K562 (cell line): ENCODE measurements around the gene C1orf198. TPM values are rescaled to one million over a fixed set of nuclear protein-coding genes. Genes with fewer than 3 reads are reported as not detected.

Experiments used
- ATAC-seq: fragments of 200-7000 bp; cut with Tn5 transposase; 3 replicates; pipeline ENCODE4 v1.9.1; 2020; ENCODE audit warnings: moderate library complexity
- BruUV-seq: library from RNA; stranded (reverse); fragments of 400-500 nt; replicated peaks from 2 replicates; lab custom pipeline; 2021; lab: Mats Ljungman, UMichigan
- CTCF ChIA-PET: fragments of 300-600 bp; formaldehyde crosslinking; extraction: SDS; loops from one replicate; lab custom pipeline; 2021; ENCODE audit warnings: low intra/inter-chr PET ratio; lab: Yijun Ruan, JAX
- POLR2A ChIA-PET: fragments of 300-600, 350-650 bp; sonication (Branson Sonifier 250); formaldehyde crosslinking; extraction: SDS; loops from one replicate; lab custom pipeline; 2021; ENCODE audit warnings: antibody characterized with exemption, inconsistent platforms; lab: Yijun Ruan, JAX
- DNase-seq, 4 experiments: peaks; one replicate each; pipeline versions ENCODE4 v3.0.0 to v3.0.0-alpha.2; 2011 to 2018; ENCODE audit warnings: low spot score in 3 of 4, mixed read lengths in 3 of 4; ENCODE audit errors: extremely low read depth in 1 of 4
- FAIRE-seq: peaks from 2 replicates; lab custom pipeline; 2011; peaks lifted over from hg19 to GRCh38; lab: Jason Lieb, UNC
- H2AFZ ChIP-seq: 2 replicates; pipeline ENCODE4 v1.6.0; 2011; ENCODE audit warnings: low read depth, low read length, control low read depth, inconsistent platforms
- H3K27ac ChIP-seq: fragments of 200-600 bp; 3 replicates; pipeline ENCODE4 v1.8.0; 2011; ENCODE audit warnings: low read depth, mild to moderate bottlenecking, control low read depth, inconsistent platforms, low read length, moderate library complexity, mixed read lengths; ENCODE audit errors: extremely low read depth
- H3K27me3 ChIP-seq, 2 experiments: fragments of 300-600 bp in 1 of 2; 2 replicates in 1 of 2; 3 replicates in 1 of 2; pipeline versions ENCODE4 v1.6.0 to v1.8.0; 2011; ENCODE audit warnings: inconsistent platforms in 2 of 2, low read length in 2 of 2, mild to moderate bottlenecking in 1 of 2, mixed read lengths in 1 of 2, moderate library complexity in 1 of 2; ENCODE audit not compliant: control insufficient read depth in 2 of 2, insufficient read depth in 2 of 2
- H3K36me3 ChIP-seq: fragments of 300-600 bp; 3 replicates; pipeline ENCODE4 v1.8.0; 2011; ENCODE audit warnings: mild to moderate bottlenecking, low read length, inconsistent platforms; ENCODE audit not compliant: control insufficient read depth, insufficient read depth
- H3K4me1 ChIP-seq, 2 experiments: fragments of 200-600 bp in 1 of 2; replicated peaks in 1 of 2; 2 replicates in 1 of 2; 3 replicates in 1 of 2; pipeline versions ENCODE4 v1.5.1 to v1.8.0; 2011; ENCODE audit warnings: inconsistent platforms in 2 of 2, low read length in 2 of 2, mild to moderate bottlenecking in 1 of 2, mixed read lengths in 1 of 2, moderate library complexity in 1 of 2; ENCODE audit not compliant: control insufficient read depth in 2 of 2, insufficient read depth in 2 of 2
- H3K4me2 ChIP-seq: 2 replicates; pipeline ENCODE4 v1.6.1; 2011; ENCODE audit warnings: low read length, control low read depth, inconsistent platforms, mixed read lengths; ENCODE audit not compliant: insufficient read depth
- H3K4me3 ChIP-seq: fragments of 200-600 bp; sonication (generic), shearing (Covaris generic); 2 replicates; pipeline ENCODE4 v1.5.1; 2016; ENCODE audit warnings: control low read depth, inconsistent platforms
- H3K79me2 ChIP-seq: fragments of 200-600 bp; 3 replicates; pipeline ENCODE4 v1.8.0; 2011; ENCODE audit warnings: low read length, inconsistent platforms; ENCODE audit not compliant: control insufficient read depth, insufficient read depth
- H3K9ac ChIP-seq, 2 experiments: 2 replicates each; pipeline versions ENCODE4 v1.6.0 to v1.6.1; 2011; ENCODE audit warnings: low read depth in 2 of 2, low read length in 2 of 2, control low read depth in 1 of 2, inconsistent platforms in 1 of 2, mild to moderate bottlenecking in 1 of 2, mixed read lengths in 1 of 2; ENCODE audit not compliant: insufficient read depth in 1 of 2
- H3K9me1 ChIP-seq: one replicate; pipeline ENCODE4 v1.6.0; 2011; ENCODE audit warnings: inconsistent platforms, mild to moderate bottlenecking, low read length, moderate library complexity; ENCODE audit not compliant: control insufficient read depth, insufficient read depth
- H3K9me3 ChIP-seq: replicated peaks from 2 replicates; pipeline ENCODE4 v1.5.1; 2011; ENCODE audit warnings: low read depth, low read length, inconsistent platforms; ENCODE audit not compliant: control insufficient read depth, insufficient read depth
- H4K20me1 ChIP-seq: replicated peaks from 2 replicates; pipeline ENCODE4 v1.6.1; 2011; ENCODE audit warnings: low read length, inconsistent platforms, mixed read lengths; ENCODE audit not compliant: control insufficient read depth, insufficient read depth
- CREB1 ChIP-seq, 2 experiments: sonication (generic) in 1 of 2; formaldehyde crosslinking in 1 of 2; IDR thresholded peaks; 2 replicates each; pipeline versions ENCODE4 v1.6.1 to v1.8.0; 2012 to 2022; ENCODE audit warnings: inconsistent platforms in 1 of 2, mild to moderate bottlenecking in 1 of 2, missing genetic modification reagents in 1 of 2, moderate library complexity in 1 of 2
- POLR2A ChIP-seq: fragments of 450-650 bp; conservative IDR thresholded peaks from 2 replicates; pipeline ENCODE4 v1.6.1; 2016
- SNIP1 ChIP-seq: fragments of 450-650 bp; IDR thresholded peaks from 2 replicates; pipeline ENCODE4 v1.7.1; 2017; ENCODE audit warnings: low read depth, mild to moderate bottlenecking
- ZBTB1 ChIP-seq: sonication (generic); formaldehyde crosslinking; IDR thresholded peaks from 2 replicates; pipeline ENCODE4 v1.8.1; 2023; ENCODE audit warnings: missing genetic modification reagents, low read depth, mild to moderate bottlenecking, borderline replicate concordance
- WGBS: fragments of 100-300 bp; shearing (Covaris generic); methylation state at CpG from one replicate; pipeline ENCODE4 v1.1.6; 2016; ENCODE audit warnings: low coverage, mixed read lengths; ENCODE audit not compliant: insufficient coverage; ENCODE audit errors: missing lambda C conversion rate; 5-methylcytosine and 5-hydroxymethylcytosine counted together
- in situ Hi-C: fragments of 300-500 bp; cut with MboI; formaldehyde crosslinking; loops from 4 replicates; pipeline ENCODE4 v1.15.0; 2018; ENCODE audit warnings: inconsistent platforms, mixed read lengths
- intact Hi-C: fragments of 100-400 bp; cut with micrococcal nuclease; formaldehyde crosslinking; loops from 2 replicates; pipeline ENCODE4 v1.14.2; 2022
- polyA plus RNA-seq, 8 experiments: library from polyadenylated mRNA; depleted of rRNA in 4 of 8; stranded (reverse) in 5 of 8; unstranded in 3 of 8; fragments of >200 nt; fragmentation: Nextera tagmentation in 2 of 8; fragmentation: Illumina TruSeq in 1 of 8; extraction: Ambion mirVana in 2 of 8; extraction: Trizol in 1 of 8; gene quantifications; 2 replicates each; pipeline versions ENCODE4 v1.2.1 to v1.2.3, GENCODE V29; 2011 to 2014; ENCODE audit warnings: inconsistent platforms in 1 of 8, missing spikeins in 1 of 8
- total RNA-seq, 7 experiments: library from RNA; depleted of rRNA in 6 of 7; stranded (reverse); fragments of >200 nt in 6 of 7; fragmentation: Illumina TruSeq in 2 of 7; extraction: Trizol in 2 of 7; gene quantifications; 2 replicates each; pipeline versions ENCODE4 v1.2.1 to v1.2.3, GENCODE V29; 2011 to 2021; ENCODE audit warnings: low replicate concordance in 1 of 7
- TF ChIP-seq, protein P1 (sequence below), 2 experiments: fragments of 450-650 bp; formaldehyde crosslinking in 1 of 2; IDR thresholded peaks; 2 replicates each; pipeline versions ENCODE4 v1.4.0 to v1.6.1; 2014 to 2020; ENCODE audit warnings: mild to moderate bottlenecking in 2 of 2, borderline replicate concordance in 1 of 2, low read depth in 1 of 2

C1orf198 gene
- total and polyA plus RNA-seq, 9 of the 15 experiments (the other 6 are each of a cell fraction or from before 2014, with no cell fraction given) = 2.0 to 15.1 (median 10.4) TPM

DNA sequence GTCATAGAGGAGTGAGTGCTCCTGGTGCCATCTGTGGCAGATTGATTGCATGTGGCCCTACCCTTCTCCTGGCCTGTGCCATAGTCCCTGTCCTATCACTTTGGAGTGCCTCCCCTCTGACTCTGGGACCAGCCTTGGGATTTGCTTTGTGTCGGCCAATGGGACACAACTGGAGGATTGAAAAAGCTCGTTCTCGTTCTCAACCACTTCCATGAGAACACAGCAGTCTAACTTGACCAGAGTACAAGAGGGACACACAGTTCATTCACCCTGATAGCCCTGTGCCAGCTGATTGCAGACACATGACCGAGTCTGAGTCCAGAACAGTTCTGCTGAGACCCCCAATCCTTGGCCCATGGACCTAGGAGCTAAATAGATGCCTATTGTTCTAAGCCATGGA lies 47.8 kb downstream of the C1orf198 start:
- no peak for TF ChIP-seq POLR2A
- no peak for TF ChIP-seq CREB1 (IDR thresholded peaks at IDR 0.05)
- no peak for TF ChIP-seq CREB1 (CRISPR knock-in tag; IDR thresholded peaks at IDR 0.05)
- TF ChIP-seq, protein P1, sequence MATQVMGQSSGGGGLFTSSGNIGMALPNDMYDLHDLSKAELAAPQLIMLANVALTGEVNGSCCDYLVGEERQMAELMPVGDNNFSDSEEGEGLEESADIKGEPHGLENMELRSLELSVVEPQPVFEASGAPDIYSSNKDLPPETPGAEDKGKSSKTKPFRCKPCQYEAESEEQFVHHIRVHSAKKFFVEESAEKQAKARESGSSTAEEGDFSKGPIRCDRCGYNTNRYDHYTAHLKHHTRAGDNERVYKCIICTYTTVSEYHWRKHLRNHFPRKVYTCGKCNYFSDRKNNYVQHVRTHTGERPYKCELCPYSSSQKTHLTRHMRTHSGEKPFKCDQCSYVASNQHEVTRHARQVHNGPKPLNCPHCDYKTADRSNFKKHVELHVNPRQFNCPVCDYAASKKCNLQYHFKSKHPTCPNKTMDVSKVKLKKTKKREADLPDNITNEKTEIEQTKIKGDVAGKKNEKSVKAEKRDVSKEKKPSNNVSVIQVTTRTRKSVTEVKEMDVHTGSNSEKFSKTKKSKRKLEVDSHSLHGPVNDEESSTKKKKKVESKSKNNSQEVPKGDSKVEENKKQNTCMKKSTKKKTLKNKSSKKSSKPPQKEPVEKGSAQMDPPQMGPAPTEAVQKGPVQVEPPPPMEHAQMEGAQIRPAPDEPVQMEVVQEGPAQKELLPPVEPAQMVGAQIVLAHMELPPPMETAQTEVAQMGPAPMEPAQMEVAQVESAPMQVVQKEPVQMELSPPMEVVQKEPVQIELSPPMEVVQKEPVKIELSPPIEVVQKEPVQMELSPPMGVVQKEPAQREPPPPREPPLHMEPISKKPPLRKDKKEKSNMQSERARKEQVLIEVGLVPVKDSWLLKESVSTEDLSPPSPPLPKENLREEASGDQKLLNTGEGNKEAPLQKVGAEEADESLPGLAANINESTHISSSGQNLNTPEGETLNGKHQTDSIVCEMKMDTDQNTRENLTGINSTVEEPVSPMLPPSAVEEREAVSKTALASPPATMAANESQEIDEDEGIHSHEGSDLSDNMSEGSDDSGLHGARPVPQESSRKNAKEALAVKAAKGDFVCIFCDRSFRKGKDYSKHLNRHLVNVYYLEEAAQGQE (IDR thresholded peaks at IDR 0.05; ENCODE audit: borderline replicate concordance) = no peak
- TF ChIP-seq, protein P1 (CRISPR knock-in tag; IDR thresholded peaks at IDR 0.05; ENCODE audit: low read depth) = no peak
- TF ChIP-seq SNIP1 = no peak
- TF ChIP-seq ZBTB1 (CRISPR knock-in tag) = no peak
- CTCF ChIA-PET = no interaction called here

More for the DNA sequence above, 47.8 kb downstream of the C1orf198 start:
- no peak for FAIRE-seq
- ATAC-seq = no peak
- Histone ChIP-seq H3K79me2 (no peaks in the 10 kb centered on the region), H3K36me3 (no peaks in the 10 kb centered on the region), H3K9ac (no peak overlapping the region), H3K4me2 (no peak overlapping the region), H3K4me3 (no peak overlapping the region), H3K27me3 (peaks cover 26 to 53% of the 10 kb centered on the region in 2 experiments; a peak in 4 of 5 replicates), H2AFZ (no peak overlapping the region), H3K27ac (no peak overlapping the region), H3K4me1 (peaks cover 0 to 6% of the 10 kb centered on the region in 2 experiments; a peak in 3 of 5 replicates), H3K9me1 (no peaks in the 10 kb centered on the region), H4K20me1 (no peaks in the 10 kb centered on the region), H3K9me3 (no peaks in the 10 kb centered on the region)
- no peak for DNase-seq
- in situ Hi-C loops = no loop called here
- POLR2A ChIA-PET = interaction anchor here (0.7 to 1.5 kb wide), 5 partner anchors 10 to 340 kb away, joined by 3 to 6 read pairs (median 4); no protein-coding TSS in a partner anchor
- 0% methylated on average over 4 of the region's 4 CpGs for WGBS
- intact Hi-C loops = no loop called here
- BruUV-seq = no TSS peak
